ENCODE results near the gene ERC1.
"Not testable (repeated sequence)": the region's sequence is repeated elsewhere in the genome, so short reads cannot be mapped to it uniquely, and the experiment has no call there.

Gene ERC1

GRCh38 chr12:1034243-1034642 is 43.2 kb downstream of the ERC1 start:
- no peak for DNase-seq

- DNase-seq: no peak
Measured at GRCh38 chr12:1034751-1035457, 43.9 kb downstream of the ERC1 start.

- DNase-seq: no peak
Measured at GRCh38 chr12:1041478-1041877, 50.5 kb downstream of the ERC1 start.

GRCh38 chr12:1044199-1044598 is 53.2 kb downstream of the ERC1 start:
- no peak for DNase-seq

GRCh38 chr12:1044696-1045095 is 53.7 kb downstream of the ERC1 start:
- no peak for DNase-seq

GRCh38 chr12:1046727-1047126 is 55.7 kb downstream of the ERC1 start:
- no peak for DNase-seq

GRCh38 chr12:1047898-1048660 is 57.1 kb downstream of the ERC1 start:
- DNase-seq: no peak

- no peak for DNase-seq
Measured at GRCh38 chr12:1050059-1050707, 59.2 kb downstream of the ERC1 start.

GRCh38 chr12:1051672-1052071 is 60.6 kb downstream of the ERC1 start:
- DNase-seq: not testable (repeated sequence)

GRCh38 chr12:1053690-1054089 is 62.7 kb downstream of the ERC1 start:
- DNase-seq: no peak

- no peak for DNase-seq
Measured at GRCh38 chr12:1054117-1054870, 63.3 kb downstream of the ERC1 start.

GRCh38 chr12:1056390-1056789 is 65.4 kb downstream of the ERC1 start:
- DNase-seq: no peak

- no peak for DNase-seq
Measured at GRCh38 chr12:1058423-1058822, 67.4 kb downstream of the ERC1 start.

GRCh38 chr12:1059162-1059561 is 68.1 kb downstream of the ERC1 start:
- DNase-seq: no peak

GRCh38 chr12:1063852-1064251 is 72.8 kb downstream of the ERC1 start:
- no peak for DNase-seq

GRCh38 chr12:1064317-1064716 is 73.3 kb downstream of the ERC1 start:
- no peak for DNase-seq

- DNase-seq: no peak
Measured at GRCh38 chr12:1065629-1066028, 74.6 kb downstream of the ERC1 start.

- DNase-seq: no peak
Measured at GRCh38 chr12:1069846-1070245, 78.8 kb downstream of the ERC1 start.

- DNase-seq: no peak
Measured at GRCh38 chr12:1071182-1071581, 80.2 kb downstream of the ERC1 start.

- no peak for DNase-seq
Measured at GRCh38 chr12:1073652-1074051, 82.6 kb downstream of the ERC1 start.

GRCh38 chr12:1077036-1077803 is 86.2 kb downstream of the ERC1 start:
- no peak for DNase-seq

GRCh38 chr12:1078002-1078401 is 87.0 kb downstream of the ERC1 start:
- no peak for DNase-seq
